Mesothelial cell of epicardium (in vitro differentiated cells): ENCODE measurements around the gene GRID2. TPM values are rescaled to one million over a fixed set of nuclear protein-coding genes. Genes with fewer than 3 reads are reported as not detected.

Source experiments
- DNase-seq, 2 experiments: peaks; one replicate each; pipeline ENCODE4 v3.0.0; 2021; ENCODE audit warnings: low spot score in 2 of 2; ENCODE audit not compliant: unreplicated experiment in 2 of 2
- H3K27ac Mint-ChIP-seq: 2 replicates; pipeline ENCODE4 v1.8.0; 2021; ENCODE audit warnings: mixed read lengths
- H3K27me3 Mint-ChIP-seq: 2 replicates; pipeline ENCODE4 v1.8.0; 2021; ENCODE audit warnings: low read depth, mixed read lengths
- H3K36me3 Mint-ChIP-seq: 2 replicates; pipeline ENCODE4 v1.8.0; 2021; ENCODE audit warnings: mixed read lengths
- H3K4me1 Mint-ChIP-seq: 2 replicates; pipeline ENCODE4 v1.8.0; 2021; ENCODE audit warnings: mixed read lengths
- H3K4me3 Mint-ChIP-seq: 2 replicates; pipeline ENCODE4 v1.8.0; 2021; ENCODE audit warnings: mild to moderate bottlenecking, moderate library complexity, mixed read lengths
- H3K9me3 Mint-ChIP-seq: 2 replicates; pipeline ENCODE4 v1.8.0; 2021; ENCODE audit warnings: mixed read lengths
- CTCF ChIP-seq: fragments of 200-600 bp; sonication (generic); IDR thresholded peaks from one replicate; pipeline ENCODE4 v1.5.0; 2021; ENCODE audit warnings: antibody characterized with exemption; ENCODE audit not compliant: unreplicated experiment
- total RNA-seq: library from RNA; stranded (reverse); gene quantifications from 3 replicates; pipeline ENCODE4 v1.2.1, GENCODE V29; 2021

Gene GRID2
- total RNA-seq, 1 donor from 2014 or later = 3.1 TPM

- peak in 1 of 2 experiments; percentile 43 for DNase-seq
- Mint-ChIP-seq H3K36me3 (no peaks in the 10 kb centered on the region), H3K27me3 (peaks cover 55% of the 10 kb centered on the region), H3K27ac (no peak overlapping the region), H3K4me3 (peak overlapping the region; percentile 71), H3K9me3 (no peaks in the 10 kb centered on the region), H3K4me1 (peaks cover 28% of the 10 kb centered on the region)
- no peak for TF ChIP-seq CTCF
Observed at GRCh38 chr4:92305878-92306520, 2.2 kb downstream of the GRID2 start.

DNA sequence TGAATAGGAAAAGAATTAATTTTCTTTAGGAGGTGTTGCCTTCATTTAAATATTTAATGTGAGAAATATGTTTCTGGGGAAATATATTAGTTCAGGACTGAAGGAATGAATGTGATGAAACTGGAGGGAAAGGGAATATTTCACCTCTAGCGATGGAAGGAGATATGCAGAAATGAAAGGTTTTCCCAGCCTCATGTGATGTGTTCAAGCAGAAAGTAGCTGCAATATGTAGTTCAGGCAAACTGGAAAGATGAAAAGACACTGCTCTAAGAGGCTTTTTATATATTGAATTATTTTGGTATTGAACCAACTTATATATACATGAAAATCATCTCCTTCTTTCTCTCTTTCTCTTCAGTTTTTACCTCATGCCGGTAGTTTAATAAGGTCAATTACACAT, 3.4 kb downstream of the GRID2 start:
- no peak for TF ChIP-seq CTCF
- no peaks in the 10 kb centered on the region for H3K36me3 Mint-ChIP-seq
- no peak for DNase-seq
- H3K4me1 Mint-ChIP-seq = peaks cover 32% of the 10 kb centered on the region
- no peaks in the 10 kb centered on the region for H3K9me3 Mint-ChIP-seq
- no peak overlapping the region for H3K4me3 Mint-ChIP-seq
- H3K27ac Mint-ChIP-seq = no peak overlapping the region
- peaks cover 46% of the 10 kb centered on the region for H3K27me3 Mint-ChIP-seq

GRCh38 chr4:92307866-92308265, 4.1 kb downstream of the GRID2 start:
- DNase-seq = no peak
- Mint-ChIP-seq H3K27ac (no peak overlapping the region), H3K4me1 (peaks cover 32% of the 10 kb centered on the region), H3K9me3 (no peaks in the 10 kb centered on the region), H3K36me3 (no peaks in the 10 kb centered on the region), H3K27me3 (peaks cover 40% of the 10 kb centered on the region), H3K4me3 (no peak overlapping the region)
- TF ChIP-seq CTCF = no peak

DNA sequence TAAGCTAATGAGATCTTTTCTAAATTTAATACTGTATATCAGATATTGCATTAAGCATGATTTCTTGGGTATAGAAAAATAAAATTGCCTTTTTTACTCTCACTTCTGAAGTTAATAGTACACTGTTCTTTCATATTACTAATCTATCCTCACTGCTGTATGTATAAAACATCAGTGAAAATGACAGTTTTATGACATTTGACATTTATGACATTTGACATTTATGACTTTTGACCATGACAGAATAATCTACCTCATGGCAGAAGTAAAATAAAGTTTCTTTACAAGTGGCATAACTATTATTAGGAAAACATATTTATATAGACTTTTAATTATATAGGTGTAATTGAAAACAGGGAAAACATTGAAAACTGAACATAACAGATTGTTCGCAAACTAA, 13.3 kb downstream of the GRID2 start:
- no peak for DNase-seq

GRCh38 chr4:92328095-92328494, 24.3 kb downstream of the GRID2 start:
- TF ChIP-seq CTCF = no peak
- H3K9me3 Mint-ChIP-seq = no peaks in the 10 kb centered on the region
- no peak overlapping the region for H3K27ac Mint-ChIP-seq
- H3K27me3 Mint-ChIP-seq = peaks cover 3% of the 10 kb centered on the region
- peaks cover 27% of the 10 kb centered on the region for H3K4me1 Mint-ChIP-seq
- no peak for DNase-seq
- no peak overlapping the region for H3K4me3 Mint-ChIP-seq
- H3K36me3 Mint-ChIP-seq = no peaks in the 10 kb centered on the region

More for the DNA sequence above, 13.3 kb downstream of the GRID2 start:
- Mint-ChIP-seq H3K36me3 (no peaks in the 10 kb centered on the region), H3K27ac (no peak overlapping the region), H3K4me3 (no peak overlapping the region), H3K4me1 (peaks cover under 1% of the 10 kb centered on the region), H3K27me3 (no peaks in the 10 kb centered on the region), H3K9me3 (no peaks in the 10 kb centered on the region)
- no peak for TF ChIP-seq CTCF
